Upper lobe of left lung (tissue), 4 donors: Measurements from ENCODE around the gene EEIG1.

Source experiments
- CTCF ChIP-seq, 6 experiments: fragments of 450-650 bp in 4 of 6; fragments of 200-600 bp in 2 of 6; sonication (generic) in 2 of 6; IDR thresholded peaks; one replicate each; pipeline ENCODE4 v1.5.1; 2016 to 2019; ENCODE audit warnings: antibody characterized with exemption in 6 of 6
- EP300 ChIP-seq, 4 donors: sonication (generic); formaldehyde crosslinking; IDR thresholded peaks; one replicate each; pipeline ENCODE4 v1.5.1; 2017; ENCODE audit warnings: antibody characterized with exemption in 4 of 4, control low read depth in 2 of 4
- POLR2A ChIP-seq, 4 donors: fragments of 450-650 bp; IDR thresholded peaks; one replicate each; pipeline ENCODE4 v1.5.1; 2016 to 2017; ENCODE audit warnings: antibody characterized with exemption in 4 of 4, mild to moderate bottlenecking in 2 of 4
- POLR2AphosphoS5 ChIP-seq, 2 donors: sonication (generic); formaldehyde crosslinking; IDR thresholded peaks; one replicate each; pipeline ENCODE4 v1.5.1; 2017; ENCODE audit warnings: antibody characterized with exemption in 2 of 2

DNA sequence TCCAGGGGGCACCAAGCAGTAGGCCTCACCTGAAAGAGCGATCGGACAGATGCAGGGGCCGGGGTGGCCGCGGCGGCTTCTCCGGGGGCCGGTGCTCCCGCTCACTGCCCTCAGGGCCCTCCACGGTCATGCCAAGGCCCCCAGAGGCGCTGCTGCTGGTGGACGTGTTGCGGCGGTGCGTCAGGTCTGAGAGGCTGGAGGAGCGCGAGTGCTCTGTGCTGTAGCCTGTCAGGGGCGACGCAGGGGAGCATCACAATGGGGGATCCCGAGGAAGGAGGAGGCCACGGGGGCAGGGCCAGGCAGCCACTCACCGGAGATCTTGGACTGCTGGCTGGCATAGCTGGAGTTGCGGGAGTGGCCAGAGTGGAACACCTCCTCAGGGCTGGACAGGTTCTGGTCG is 35.5 kb downstream of the EEIG1 start:
- no peak for TF ChIP-seq CTCF (IDR thresholded peaks at IDR 0.05)
- no peak for TF ChIP-seq POLR2AphosphoS5 (IDR thresholded peaks at IDR 0.05)
- TF ChIP-seq POLR2A (IDR thresholded peaks at IDR 0.05) = no peak
- no peak for TF ChIP-seq EP300 (IDR thresholded peaks at IDR 0.05)
